SK-N-SH treated with all-trans-retinoic acid at 6 μM for 48 hours (cell line): ENCODE data around the gene ASCC1.
"Not testable (repeated sequence)": the region's sequence is repeated elsewhere in the genome, so short reads cannot be mapped to it uniquely, and the experiment has no call there.

Source experiments
- ATAC-seq: fragments of 200-7000 bp; cut with Tn5 transposase; 3 replicates; pipeline ENCODE4 v1.9.1; 2020; ENCODE audit warnings: mild to moderate bottlenecking, moderate library complexity
- ARNTL ChIP-seq: fragments of 450-650 bp; formaldehyde crosslinking; IDR thresholded peaks from 2 replicates; pipeline ENCODE4 v1.5.0; 2020; ENCODE audit warnings: low read depth, mild to moderate bottlenecking, moderate library complexity, borderline replicate concordance
- BACH2 ChIP-seq: fragments of 250-450 bp; sonication (Bioruptor Pico); IDR thresholded peaks from 2 replicates; pipeline ENCODE4 v1.9.0; 2021; ENCODE audit warnings: mild to moderate bottlenecking, borderline replicate concordance
- CREB5 ChIP-seq: fragments of 250-450 bp; sonication (Bioruptor Pico); IDR thresholded peaks from 2 replicates; pipeline ENCODE4 v1.5.1; 2020; ENCODE audit warnings: low read depth, mild to moderate bottlenecking, moderate library complexity
- CSDC2 ChIP-seq: fragments of 250-450 bp; sonication (Bioruptor Pico); IDR thresholded peaks from 2 replicates; pipeline ENCODE4 v1.5.0; 2020; ENCODE audit warnings: mild to moderate bottlenecking, moderate library complexity
- CSRNP3 ChIP-seq: fragments of 250-450 bp; sonication (Bioruptor Pico); IDR thresholded peaks from 2 replicates; pipeline ENCODE4 v1.5.1; 2021; ENCODE audit warnings: mild to moderate bottlenecking, moderate library complexity
- ESRRG ChIP-seq: fragments of 250-450 bp; sonication (Bioruptor Pico); IDR thresholded peaks from 2 replicates; pipeline ENCODE4 v1.6.1; 2021; ENCODE audit warnings: mild to moderate bottlenecking
- GLIS3 ChIP-seq: fragments of 250-450 bp; sonication (Bioruptor Pico); IDR thresholded peaks from 2 replicates; pipeline ENCODE4 v1.5.0; 2020; ENCODE audit warnings: mild to moderate bottlenecking, moderate library complexity
- ISL1 ChIP-seq: fragments of 250-450 bp; sonication (Bioruptor Pico); IDR thresholded peaks from 2 replicates; pipeline ENCODE4 v2.1.2; 2022; ENCODE audit warnings: mild to moderate bottlenecking, moderate library complexity
- OSR1 ChIP-seq: fragments of 250-450 bp; sonication (Bioruptor Pico); IDR thresholded peaks from 2 replicates; pipeline ENCODE4 v1.8.0; 2022; ENCODE audit warnings: moderate library complexity, mild to moderate bottlenecking, inconsistent platforms
- PATZ1 ChIP-seq: fragments of 250-450 bp; sonication (Bioruptor Pico); IDR thresholded peaks from 2 replicates; pipeline ENCODE4 v1.8.0; 2020; ENCODE audit warnings: mild to moderate bottlenecking, moderate library complexity, borderline replicate concordance
- POU6F1 ChIP-seq: fragments of 250-450 bp; sonication (Bioruptor Pico); IDR thresholded peaks from 2 replicates; pipeline ENCODE4 v1.8.0; 2021; ENCODE audit warnings: low read depth, mild to moderate bottlenecking, moderate library complexity, borderline replicate concordance
- PPARA ChIP-seq: fragments of 250-450 bp; sonication (Bioruptor Pico); IDR thresholded peaks from 2 replicates; pipeline ENCODE4 v1.5.0; 2020; ENCODE audit warnings: mild to moderate bottlenecking, borderline replicate concordance
- RARB ChIP-seq: fragments of 250-450 bp; sonication (Bioruptor Pico); IDR thresholded peaks from 2 replicates; pipeline ENCODE4 v1.8.0; 2021; ENCODE audit warnings: mild to moderate bottlenecking, moderate library complexity
- SNAI2 ChIP-seq: fragments of 250-450 bp; sonication (Bioruptor Pico); IDR thresholded peaks from 2 replicates; pipeline ENCODE4 v1.5.0; 2020; ENCODE audit warnings: mild to moderate bottlenecking, moderate library complexity
- TCF4 ChIP-seq: fragments of 250-450 bp; sonication (Bioruptor Pico); IDR thresholded peaks from 2 replicates; pipeline ENCODE4 v1.8.0; 2021; ENCODE audit warnings: mild to moderate bottlenecking, moderate library complexity, borderline replicate concordance
- TOX ChIP-seq: fragments of 250-450 bp; sonication (Bioruptor Pico); IDR thresholded peaks from 2 replicates; pipeline ENCODE4 v1.8.0; 2021; ENCODE audit warnings: mild to moderate bottlenecking, moderate library complexity, borderline replicate concordance
- ZC3H10 ChIP-seq: fragments of 250-450 bp; sonication (Bioruptor Pico); IDR thresholded peaks from 2 replicates; pipeline ENCODE4 v1.5.1; 2021; ENCODE audit warnings: mild to moderate bottlenecking, moderate library complexity
- ZFP3 ChIP-seq: fragments of 250-450 bp; sonication (Bioruptor Pico); IDR thresholded peaks from 2 replicates; pipeline ENCODE4 v1.5.0; 2020; ENCODE audit warnings: mild to moderate bottlenecking, moderate library complexity
- ZFP30 ChIP-seq: fragments of 450-650 bp; formaldehyde crosslinking; IDR thresholded peaks from 2 replicates; pipeline ENCODE4 v1.5.0; 2022; ENCODE audit warnings: mild to moderate bottlenecking, moderate library complexity
- ZNF565 ChIP-seq: fragments of 450-650 bp; formaldehyde crosslinking; conservative IDR thresholded peaks from 2 replicates; pipeline ENCODE4 v1.5.0; 2020; ENCODE audit warnings: low read depth, mild to moderate bottlenecking, moderate library complexity
- ZNF70 ChIP-seq: fragments of 450-650 bp; formaldehyde crosslinking; IDR thresholded peaks from 2 replicates; pipeline ENCODE4 v1.5.0; 2020; ENCODE audit warnings: mild to moderate bottlenecking, moderate library complexity
- ZNF8 ChIP-seq: fragments of 450-650 bp; formaldehyde crosslinking; IDR thresholded peaks from 2 replicates; pipeline ENCODE4 v1.5.0; 2020; ENCODE audit warnings: mild to moderate bottlenecking, moderate library complexity

The ASCC1 gene

GRCh38 chr10:72226418-72227027 is 10.4 kb upstream of the ASCC1 start:
- ATAC-seq: no peak
- TF ChIP-seq CREB5 (no peak), ZC3H10 (CRISPR knock-in tag) (no peak), PPARA (CRISPR knock-in tag) (no peak), POU6F1 (CRISPR knock-in tag) (no peak), ZNF565 (CRISPR knock-in tag) (no peak), GLIS3 (CRISPR knock-in tag) (no peak)

- not testable (repeated sequence) for ATAC-seq
These were observed 8.1 kb upstream of the ASCC1 start for GRCh38 chr10:72224191-72224590.

- TF ChIP-seq BACH2 (CRISPR knock-in tag) (no peak), RARB (CRISPR knock-in tag) (no peak), GLIS3 (CRISPR knock-in tag) (no peak), ARNTL (CRISPR knock-in tag) (no peak), CSDC2 (CRISPR knock-in tag) (no peak)
- no peak for ATAC-seq
These were observed 7.6 kb upstream of the ASCC1 start for GRCh38 chr10:72223743-72224101.

- no peak for ATAC-seq
- no peak for TF ChIP-seq TOX
- TF ChIP-seq CSRNP3: no peak
- no peak for TF ChIP-seq SNAI2 (CRISPR knock-in tag)
- TF ChIP-seq GLIS3 (CRISPR knock-in tag): no peak
- TF ChIP-seq ZC3H10 (CRISPR knock-in tag): no peak
- TF ChIP-seq ARNTL (CRISPR knock-in tag): no peak
- no peak for TF ChIP-seq PPARA (CRISPR knock-in tag)
- no peak for TF ChIP-seq ZFP30 (CRISPR knock-in tag)
- no peak for TF ChIP-seq POU6F1 (CRISPR knock-in tag)
These were observed 5.2 kb upstream of the ASCC1 start for GRCh38 chr10:72221278-72221677.

- TF ChIP-seq ARNTL (CRISPR knock-in tag): no peak
- no peak for TF ChIP-seq ISL1 (CRISPR knock-in tag)
- no peak for TF ChIP-seq ZC3H10 (CRISPR knock-in tag)
- TF ChIP-seq CSRNP3: no peak
- no peak for TF ChIP-seq BACH2 (CRISPR knock-in tag)
- no peak for TF ChIP-seq ZNF70 (CRISPR knock-in tag)
- no peak for TF ChIP-seq ESRRG (CRISPR knock-in tag)
- no peak for TF ChIP-seq TCF4 (CRISPR knock-in tag)
- no peak for TF ChIP-seq PATZ1 (CRISPR knock-in tag)
- no peak for TF ChIP-seq GLIS3 (CRISPR knock-in tag)
- no peak for TF ChIP-seq ZNF8 (CRISPR knock-in tag)
- no peak for TF ChIP-seq SNAI2 (CRISPR knock-in tag)
- TF ChIP-seq PPARA (CRISPR knock-in tag): no peak
- no peak for TF ChIP-seq TOX
- no peak for TF ChIP-seq RARB (CRISPR knock-in tag)
- no peak for TF ChIP-seq OSR1
- TF ChIP-seq ZFP30 (CRISPR knock-in tag): no peak
- no peak for TF ChIP-seq CSDC2 (CRISPR knock-in tag)
- TF ChIP-seq CREB5: no peak
- TF ChIP-seq ZFP3: no peak
- ATAC-seq: no peak
These were observed 4.6 kb upstream of the ASCC1 start for GRCh38 chr10:72220637-72221036.
